NCI-H1092 treated with DMSO at 0.1 percent for 48 hours (cell line): ENCODE results near the gene AMPD3.

Experiments
- DNase-seq: peaks from one replicate; lab custom pipeline; 2025; lab: John Stamatoyannopoulos, UW

AMPD3 gene

DNA sequence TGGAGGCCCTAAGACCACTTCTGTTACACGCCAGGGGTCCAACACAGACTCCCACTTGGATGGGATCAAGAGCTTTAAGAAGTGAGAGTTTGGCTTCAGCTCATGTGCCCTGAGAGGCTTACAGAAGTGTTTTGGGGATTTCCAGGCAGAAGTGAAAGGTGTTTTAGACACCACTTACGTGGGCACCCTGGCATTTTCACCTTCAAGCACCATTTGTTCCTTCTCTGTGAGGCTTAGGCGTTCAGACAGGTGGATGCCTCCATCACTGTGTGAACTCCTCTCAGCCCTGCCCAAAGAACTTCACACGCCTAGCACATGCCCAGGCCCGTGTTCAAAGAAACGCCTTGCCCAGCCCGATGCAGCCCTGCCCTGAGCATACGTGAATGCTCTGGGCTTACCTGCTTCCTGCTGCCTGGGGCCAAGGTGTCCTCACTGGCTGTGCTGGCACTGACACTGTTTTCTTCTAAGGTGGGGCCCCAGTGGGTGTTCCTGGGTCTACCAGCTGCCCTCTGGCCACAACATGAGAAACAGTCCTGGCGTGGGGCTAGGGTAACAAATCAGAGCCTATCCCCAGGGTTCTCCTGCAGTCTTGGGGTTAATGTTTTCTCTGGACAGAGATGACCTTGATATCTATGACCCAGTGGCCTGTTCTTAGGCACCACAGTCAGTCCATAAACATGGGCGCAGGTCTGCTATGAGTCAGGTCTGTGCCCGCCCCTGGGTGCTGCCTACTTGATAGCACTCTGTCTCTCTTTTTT lies 34.0 kb downstream of the AMPD3 start:
- DNase-seq, result no peak

DNA sequence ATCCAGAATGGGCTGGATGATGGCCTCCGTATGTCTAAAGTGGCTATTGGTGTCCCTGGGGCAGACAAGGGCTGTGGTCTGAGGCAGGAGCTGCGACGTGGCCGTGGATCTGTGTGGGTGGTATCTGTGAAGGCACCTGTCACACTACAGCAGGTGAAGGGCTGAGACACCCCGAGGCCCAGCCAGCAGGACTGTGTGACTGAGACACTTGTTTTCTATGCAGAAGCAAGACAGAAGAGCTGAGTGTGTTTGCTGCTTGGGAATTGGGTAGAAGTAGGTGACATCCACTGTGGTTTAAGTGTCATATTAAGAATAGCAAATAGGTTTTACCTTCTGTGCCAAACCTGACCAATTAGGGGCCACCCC lies 35.0 kb downstream of the AMPD3 start:
- DNase-seq, result no peak

DNA sequence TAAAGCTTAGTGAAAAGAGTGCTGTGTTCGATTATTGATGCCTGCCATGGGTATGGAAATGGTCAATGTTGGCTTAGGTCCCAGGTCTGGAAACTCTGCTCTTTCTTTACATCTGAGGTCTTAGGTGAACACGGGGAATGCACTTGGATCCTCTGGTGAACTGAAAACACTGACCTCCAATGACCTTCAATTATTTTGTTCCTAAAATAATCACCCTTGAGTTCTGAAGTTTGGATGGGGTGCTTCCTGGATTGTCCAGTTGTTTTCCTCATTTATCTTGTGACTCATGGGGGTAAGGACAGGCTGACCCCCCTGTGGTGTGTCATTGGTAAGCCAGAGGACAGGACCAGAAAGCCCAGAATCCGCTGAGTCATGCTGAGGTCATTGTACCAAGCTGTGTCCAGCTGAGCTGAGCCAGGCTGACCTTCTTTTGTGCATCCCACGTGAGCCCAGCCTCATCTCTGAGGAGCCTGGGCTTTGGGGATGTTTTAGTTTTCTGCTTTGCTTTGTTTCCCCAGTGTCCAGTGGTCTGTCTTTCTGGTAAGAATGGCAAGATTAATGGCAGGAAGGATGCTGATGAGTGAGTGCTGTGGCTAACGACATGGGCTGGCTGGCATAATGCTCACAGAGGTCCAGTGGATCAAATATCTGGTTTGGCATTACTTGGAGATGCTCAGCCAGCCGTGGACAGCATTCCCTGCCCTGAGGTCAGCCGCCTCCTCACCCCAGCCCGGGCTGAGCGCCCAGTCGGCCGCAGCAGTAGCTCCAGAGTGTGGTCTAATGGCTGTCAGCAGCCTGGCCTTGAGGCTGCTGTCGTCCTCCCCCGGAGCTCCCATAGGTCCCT lies 35.6 kb downstream of the AMPD3 start:
- DNase-seq, result no peak

DNA sequence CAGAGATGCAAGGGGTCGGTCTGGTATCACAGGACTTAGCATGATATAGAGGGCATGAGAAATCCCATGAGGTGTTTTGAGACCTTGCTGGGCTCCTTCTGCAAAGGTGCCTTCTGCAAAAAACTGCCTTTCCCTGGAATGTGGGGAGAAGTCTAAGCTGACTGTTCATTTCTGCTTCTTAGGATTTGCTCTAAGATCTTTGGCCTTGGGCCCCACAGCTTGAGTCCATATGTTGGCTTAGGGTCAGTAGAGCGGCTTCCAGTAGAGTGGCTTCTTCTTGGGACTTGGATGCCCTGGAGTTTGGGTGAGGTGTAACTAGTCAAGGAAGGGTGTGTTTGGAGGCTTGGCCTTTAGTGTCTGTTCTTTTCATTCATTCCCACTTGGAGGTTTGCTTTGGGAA lies 37.0 kb downstream of the AMPD3 start:
- no peak for DNase-seq

DNA sequence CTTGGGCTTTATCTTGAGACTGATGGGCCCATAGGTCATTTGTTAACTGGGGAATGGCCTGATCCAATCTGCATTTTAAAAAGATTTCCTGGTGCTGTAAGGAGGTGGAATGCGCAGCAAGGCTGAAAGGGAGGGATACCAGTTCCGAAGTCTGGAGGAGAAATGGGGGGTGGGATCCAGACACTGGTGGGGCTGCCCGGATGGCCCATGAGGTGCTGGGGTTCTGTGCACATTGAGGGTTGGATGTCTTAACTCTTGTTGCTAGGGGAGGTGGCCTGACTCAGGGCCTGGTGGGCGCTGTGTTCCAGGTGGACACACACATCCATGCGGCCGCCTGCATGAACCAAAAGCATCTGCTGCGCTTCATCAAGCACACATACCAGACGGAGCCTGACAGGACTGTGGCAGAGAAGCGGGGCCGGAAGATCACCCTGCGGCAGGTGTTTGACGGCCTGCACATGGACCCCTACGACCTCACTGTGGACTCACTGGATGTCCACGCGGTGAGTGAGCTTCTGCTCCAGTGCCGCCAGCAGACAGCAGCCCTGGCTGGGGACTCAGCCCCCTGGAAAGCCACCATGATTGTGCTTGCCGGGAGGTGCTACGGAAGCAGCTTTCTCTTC lies 38.1 kb downstream of the AMPD3 start:
- no peak for DNase-seq

DNA sequence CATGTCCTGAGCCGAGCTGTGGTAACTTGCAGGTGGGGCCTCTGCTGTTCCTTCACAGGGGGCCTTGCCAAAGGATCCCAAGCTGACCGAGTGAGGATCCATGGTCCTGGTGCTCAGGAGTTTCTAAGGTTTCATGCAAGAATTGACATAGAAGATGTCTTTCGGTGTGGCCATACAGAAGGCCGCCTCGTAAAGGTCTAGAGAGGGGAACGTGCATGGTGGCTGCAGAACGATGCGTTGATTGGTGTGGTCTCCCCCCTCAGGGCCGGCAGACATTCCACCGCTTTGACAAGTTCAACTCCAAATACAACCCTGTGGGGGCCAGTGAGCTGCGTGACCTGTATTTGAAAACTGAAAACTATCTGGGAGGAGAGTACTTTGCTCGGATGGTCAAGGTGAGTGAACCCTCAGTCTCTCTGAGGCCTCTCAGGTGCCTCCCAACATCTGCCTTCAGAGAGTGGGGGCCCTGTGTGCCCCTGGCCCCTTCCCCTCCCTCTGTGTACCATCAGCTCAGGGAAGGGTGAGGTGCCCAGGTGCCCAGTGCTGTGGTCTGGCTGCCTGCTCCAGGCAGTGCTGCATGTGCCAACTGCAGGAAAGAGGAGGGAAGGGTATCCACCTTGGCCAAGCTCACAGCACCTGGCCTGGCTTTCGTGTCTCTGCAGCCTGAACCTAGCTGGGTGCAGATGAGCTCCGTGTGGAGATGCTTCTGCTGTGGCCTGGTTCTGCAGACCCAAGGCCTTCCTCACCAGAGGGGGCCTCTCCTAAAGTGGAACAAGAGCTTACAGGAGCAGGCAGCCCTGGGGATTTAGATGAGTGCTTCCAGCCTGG lies 39.8 kb downstream of the AMPD3 start:
- no peak for DNase-seq

DNA sequence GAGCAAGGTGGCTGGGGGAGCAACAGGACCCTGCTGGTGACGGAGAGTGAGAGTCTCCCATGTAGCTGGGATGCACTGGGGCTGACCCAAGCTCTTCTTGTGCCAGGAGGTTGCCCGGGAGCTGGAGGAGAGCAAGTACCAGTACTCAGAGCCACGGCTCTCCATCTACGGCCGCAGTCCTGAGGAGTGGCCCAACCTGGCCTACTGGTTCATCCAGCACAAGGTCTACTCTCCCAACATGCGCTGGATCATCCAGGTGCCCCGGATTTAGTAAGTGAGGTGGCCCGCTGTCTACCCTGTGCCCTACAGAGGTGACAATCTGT lies 40.4 kb downstream of the AMPD3 start:
- no peak for DNase-seq

DNA sequence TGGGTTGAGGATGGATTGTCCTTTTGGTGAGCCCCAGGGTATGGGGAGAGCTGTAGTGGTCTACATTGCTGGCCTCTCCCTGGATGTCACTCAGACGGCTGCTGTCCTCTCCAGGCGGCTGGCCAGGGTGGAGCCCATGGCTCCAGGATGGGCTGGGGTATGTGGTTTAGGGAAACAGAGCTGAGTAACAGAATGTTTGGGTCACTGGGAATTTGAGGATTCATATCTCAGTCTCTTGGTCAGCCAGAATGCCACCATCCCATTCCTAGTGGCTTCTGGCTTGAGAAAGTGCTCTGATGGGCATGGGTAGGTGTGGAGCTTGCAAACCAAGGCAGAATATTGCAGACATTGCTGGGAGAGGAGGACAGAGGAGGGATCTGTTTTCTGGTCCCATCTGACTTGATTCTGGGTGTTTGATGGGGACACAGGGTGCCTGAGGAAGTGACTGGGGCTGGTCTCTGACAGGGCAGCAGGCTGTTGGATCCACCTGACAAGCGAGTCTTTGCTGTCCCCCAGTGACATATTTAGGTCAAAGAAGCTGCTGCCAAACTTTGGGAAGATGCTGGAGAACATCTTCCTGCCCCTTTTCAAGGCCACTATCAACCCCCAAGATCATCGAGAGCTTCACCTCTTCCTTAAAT lies 41.4 kb downstream of the AMPD3 start:
- DNase-seq, result no peak

DNA sequence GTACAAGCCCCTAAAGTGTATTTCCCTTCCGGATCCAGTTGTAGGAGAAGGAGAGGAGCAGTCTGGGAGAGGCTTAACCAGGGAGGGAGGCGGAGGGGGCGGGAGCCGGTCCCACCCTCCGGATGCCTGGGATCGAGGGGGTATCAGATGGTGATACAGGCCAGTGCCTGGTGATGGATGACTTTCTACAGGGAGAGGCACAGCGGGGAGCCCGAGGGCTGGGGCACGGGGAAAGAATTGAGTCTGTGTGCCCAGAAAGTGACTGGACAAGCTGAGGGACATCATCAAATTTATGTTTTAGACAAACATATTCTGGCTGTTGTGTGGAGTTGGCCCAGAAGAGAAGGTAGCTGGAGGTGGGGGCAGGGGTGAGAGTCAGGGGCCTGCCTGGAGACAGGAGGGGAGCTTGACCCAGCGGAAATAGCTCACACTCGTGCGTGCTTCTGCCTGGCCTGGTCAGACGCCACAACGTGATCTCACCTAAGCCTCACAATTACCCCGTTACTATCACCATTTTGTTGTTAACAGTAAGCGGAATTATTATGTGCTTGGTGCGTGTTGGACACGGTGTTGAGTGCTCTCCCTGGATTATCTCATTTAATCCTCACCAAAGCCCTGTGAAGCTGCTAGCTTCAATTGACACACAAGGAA lies 42.4 kb downstream of the AMPD3 start:
- no peak for DNase-seq

DNA sequence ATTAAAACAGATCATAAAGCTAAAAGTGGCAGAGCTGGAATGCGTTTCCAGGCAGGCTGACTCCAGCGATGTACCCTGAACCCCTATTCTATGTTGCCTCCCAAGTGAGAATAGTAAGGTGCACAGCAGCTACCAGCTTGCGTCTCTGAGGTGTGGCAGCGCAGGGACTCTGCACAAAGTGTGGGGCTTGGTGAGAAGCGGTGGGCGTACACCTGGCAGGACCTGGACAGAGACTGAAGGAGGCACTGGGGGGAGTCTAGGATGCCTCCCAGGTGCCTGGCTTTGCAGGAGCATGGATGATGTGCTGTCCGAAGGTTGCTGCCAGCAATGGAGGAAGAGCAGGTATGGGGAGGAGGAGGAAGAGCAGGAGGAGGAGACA lies 42.9 kb downstream of the AMPD3 start:
- no peak for DNase-seq

DNA sequence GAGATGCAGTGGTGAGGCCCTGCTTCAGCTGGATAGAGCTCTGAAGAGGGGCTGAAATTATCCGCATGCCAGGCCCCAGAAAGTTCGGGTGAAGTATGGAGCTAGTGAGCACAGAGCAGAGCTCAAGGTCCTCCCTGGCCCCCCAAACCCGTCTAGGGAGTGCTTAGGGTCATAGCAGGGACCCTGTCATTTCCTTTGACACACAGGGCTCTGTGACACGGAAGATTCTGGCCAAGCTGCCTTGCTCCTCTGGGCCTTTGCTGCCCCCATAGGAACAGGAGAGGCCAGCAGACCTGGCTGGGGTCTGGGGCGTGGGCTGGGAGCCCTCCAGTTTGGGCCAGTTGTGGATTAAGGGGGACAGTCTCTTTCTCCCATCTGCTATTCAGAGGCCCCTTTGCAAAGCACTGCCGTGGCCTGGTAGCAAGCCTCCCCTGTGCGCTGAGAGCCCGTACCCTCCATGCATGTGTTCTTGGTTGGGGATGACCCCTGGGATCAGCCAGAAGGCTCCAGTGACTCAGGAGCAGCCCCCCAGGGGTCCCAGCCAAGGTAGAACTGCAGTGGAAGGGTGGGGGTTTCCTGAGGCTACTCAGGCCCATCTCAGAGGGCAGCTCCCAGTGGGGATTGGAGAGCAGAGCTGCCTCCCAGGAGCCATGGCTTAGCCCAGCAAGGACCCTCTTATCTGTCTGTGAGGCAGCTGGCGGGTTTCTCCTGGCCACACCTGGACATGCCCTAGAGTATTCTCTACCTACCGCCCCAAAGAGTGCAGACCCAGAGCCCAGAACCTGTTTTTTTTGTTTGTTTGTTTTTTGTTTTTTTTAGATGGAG lies 43.6 kb downstream of the AMPD3 start:
- DNase-seq, result no peak

DNA sequence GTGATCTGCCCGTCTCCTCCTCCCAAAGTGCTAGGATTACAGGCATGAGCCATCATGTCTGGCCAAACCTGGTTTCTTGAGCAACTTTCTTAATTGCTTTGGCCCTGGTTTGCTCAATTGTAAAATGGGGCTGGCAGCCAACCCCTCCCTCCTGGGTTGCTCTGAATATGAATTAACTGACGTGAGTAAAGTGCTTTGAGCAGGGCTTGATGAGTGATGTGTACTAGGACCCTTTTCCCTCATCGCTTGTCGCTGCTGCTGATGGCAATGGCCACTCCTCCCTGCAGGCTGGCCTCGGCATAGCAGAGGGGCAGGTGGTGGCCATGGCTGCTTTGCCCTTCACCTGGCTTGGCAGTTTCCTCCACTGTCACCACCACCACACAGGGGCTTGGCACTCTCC lies 44.4 kb downstream of the AMPD3 start:
- no peak for DNase-seq

DNA sequence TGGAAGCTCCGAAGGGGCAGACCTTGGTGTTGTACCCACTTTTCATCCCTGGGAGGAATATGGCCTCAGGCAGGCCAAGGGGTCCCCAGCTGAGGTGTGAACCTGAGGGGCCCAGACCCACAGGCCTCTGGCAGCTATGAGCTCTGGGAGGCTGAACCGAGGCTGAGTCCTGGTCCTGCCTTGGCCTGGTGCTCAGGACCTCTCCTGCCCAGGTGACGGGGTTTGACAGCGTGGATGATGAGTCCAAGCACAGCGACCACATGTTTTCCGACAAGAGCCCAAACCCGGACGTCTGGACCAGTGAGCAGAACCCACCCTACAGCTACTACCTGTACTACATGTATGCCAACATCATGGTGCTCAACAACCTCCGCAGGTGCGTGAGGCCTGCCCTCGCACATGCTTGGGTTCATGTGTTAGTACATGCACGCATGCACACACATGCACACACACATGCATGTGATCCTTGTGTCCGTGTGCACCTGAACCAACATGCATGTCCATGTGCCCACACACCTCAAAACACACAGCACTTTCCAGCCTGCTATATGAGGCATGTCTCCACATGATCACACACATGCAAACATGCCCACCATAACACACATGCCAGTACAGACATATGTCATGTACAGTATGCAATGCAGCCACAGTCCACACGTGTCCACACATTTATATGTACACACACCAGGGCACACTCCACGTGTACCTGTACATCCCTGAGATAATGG lies 45.0 kb downstream of the AMPD3 start:
- no peak for DNase-seq

DNA sequence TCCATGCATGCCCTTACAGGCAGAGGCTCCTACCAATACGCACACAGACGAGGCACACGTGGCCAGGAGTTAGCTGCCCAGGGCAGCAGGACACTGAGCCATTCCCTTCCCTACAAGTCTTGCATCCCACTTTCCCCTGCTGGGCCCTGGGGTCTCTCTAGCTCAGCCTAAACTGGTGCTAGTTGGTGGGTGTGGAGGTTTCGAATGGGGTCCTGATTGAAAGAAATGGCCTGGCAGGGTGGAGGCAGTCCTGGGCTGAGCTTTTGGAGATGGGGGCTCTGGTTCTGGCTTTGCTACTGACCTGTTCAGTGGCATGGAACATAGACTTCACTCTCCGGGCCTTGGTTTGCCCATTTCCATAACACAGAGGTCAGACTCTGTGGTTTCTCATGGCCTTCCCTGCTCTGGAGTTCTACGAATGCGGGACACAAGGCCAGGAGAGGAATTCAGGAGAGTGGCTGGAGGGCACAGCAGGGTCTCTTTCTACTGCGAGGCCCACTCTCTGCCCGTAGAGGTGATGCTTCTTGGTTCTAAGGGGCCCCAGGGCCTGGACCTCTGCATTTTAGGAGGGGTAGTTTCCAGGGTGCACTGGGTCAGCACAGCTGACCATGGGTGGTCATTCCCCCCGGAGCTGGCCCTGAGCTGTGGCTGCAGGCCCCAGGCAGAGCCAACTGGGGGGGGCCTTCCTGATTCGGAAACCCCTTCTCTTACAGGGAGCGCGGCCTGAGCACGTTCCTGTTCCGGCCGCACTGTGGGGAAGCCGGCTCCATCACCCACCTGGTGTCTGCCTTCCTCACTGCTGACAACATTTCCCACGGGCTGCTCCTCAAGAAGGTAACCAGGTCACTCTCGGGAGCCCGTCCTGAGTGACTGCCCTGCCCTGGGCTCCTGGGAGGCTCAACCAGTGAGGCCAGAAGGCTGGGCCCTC lies 46.0 kb downstream of the AMPD3 start:
- no peak for DNase-seq

DNA sequence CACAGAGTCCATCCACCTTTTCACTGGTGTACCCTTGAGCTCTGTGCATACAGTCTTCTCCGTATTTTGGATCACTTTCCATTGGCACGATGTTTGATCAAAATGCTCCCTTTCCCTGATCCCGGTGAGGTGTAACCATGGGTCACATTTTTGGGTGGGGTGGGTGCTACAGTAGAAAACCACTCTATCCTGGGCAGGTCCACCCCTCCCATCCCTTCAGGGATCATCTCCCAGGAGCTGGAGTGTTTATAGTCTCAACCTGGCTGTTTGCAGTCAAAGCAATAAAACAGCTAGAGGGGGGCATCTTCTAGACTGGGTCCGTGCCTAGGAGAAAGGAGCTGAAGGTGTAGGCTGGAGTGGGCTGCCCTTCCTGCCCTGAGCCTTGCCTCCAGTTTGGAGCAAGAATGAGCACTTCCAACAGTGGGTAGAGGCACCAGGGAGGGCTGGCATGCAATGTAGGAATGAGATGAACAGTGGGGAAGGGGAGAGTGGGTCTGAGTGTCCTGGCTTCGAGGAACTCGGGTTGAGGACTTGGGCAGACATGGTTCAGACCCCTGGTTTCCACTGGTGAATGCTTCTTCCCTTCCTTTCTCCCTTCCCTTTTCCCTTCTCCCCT lies 47.1 kb downstream of the AMPD3 start:
- no peak for DNase-seq

DNA sequence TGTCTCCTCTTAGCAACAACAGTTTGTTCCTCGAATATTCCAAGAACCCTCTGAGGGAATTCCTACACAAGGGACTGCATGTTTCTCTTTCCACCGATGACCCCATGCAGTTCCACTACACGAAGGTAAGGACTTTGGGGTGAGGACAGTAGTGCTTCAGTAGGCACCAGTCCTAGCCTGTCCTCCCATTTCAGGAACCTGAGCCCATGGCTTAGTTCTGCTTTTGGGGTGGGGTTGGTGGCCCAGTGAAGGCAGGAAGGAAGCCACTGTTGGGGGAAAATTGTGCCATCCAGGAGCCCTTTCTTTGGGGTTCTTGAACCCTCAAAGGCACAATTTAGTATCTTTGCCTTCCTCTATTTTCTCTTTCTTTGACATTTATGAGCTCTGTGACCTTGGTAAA lies 47.7 kb downstream of the AMPD3 start:
- no peak for DNase-seq

DNA sequence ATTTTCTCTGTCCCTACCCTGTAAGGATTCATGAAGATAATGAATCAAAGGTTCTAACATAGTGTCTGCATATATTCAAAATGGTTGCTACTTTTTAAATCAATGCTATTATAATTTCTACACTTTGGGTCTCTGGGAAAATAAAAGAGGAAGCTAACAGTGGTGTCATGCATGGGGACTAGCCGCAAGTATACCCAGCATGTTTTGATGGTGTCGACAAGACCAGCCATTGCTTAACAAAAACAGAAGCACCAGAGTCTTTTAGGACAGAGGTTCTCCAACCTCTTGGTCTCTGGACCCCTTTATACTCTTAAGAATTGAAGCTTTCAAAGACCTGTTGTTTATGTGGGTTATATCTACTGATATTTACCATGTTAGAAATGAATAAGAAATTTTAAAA lies 48.2 kb downstream of the AMPD3 start:
- no peak for DNase-seq

DNA sequence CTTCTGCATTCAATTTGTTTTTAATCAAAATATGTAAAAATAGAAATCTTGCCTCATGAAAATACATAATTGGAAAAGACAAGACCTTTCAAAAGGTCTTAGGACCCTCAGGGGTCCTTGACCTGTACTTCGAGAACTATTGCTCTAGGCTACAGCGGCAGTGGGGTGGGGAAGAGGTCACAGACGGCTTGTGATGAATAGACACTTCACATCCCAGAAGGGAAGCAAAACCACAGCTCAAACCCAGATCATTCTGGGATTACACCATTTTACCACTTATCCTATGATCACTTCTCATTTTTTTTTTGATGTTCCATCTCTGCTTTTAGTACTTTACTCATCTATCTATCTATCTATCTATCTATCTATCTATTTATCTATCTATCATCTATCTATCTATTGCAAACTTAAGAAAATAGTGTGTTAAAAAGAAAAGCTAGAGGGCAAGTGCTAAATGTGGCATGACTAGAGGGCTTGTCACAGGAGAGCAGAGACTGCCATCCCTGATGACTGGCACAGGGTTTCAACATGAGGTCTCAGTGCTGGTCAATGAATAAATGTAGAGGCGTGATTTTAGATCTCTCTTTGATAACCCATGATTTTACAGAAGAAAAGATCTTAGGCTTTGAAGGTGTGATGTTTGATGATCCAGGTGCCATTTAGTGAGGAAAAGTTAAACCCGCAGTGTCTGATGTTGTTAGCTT lies 48.9 kb downstream of the AMPD3 start:
- no peak for DNase-seq
